ENCODE measurements around the gene CDC42EP5.
"Not testable (repeated sequence)": the region's sequence is repeated elsewhere in the genome, so short reads cannot be mapped to it uniquely, and the experiment has no call there.

Gene CDC42EP5

DNA sequence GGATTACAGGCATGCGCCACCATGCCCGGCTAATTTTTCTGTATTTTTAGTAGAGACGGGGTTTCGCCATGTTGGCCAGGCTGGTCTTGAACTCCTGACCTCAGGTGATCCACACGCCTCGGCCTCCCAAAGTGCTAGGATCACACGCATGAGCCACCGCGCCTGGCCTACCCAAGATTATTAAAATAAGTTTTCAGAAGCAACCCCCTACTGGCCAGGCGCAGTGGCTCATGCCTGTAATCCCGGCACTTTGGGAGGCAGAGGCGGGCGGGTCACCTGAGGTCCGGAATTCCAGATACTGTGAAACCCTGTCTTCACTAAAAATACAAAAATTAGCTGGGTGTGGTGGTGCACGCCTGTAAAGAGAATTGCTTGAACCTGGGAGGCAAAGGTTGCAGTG lies 26.7 kb downstream of the CDC42EP5 start:
- not testable (repeated sequence) for DNase-seq

DNA sequence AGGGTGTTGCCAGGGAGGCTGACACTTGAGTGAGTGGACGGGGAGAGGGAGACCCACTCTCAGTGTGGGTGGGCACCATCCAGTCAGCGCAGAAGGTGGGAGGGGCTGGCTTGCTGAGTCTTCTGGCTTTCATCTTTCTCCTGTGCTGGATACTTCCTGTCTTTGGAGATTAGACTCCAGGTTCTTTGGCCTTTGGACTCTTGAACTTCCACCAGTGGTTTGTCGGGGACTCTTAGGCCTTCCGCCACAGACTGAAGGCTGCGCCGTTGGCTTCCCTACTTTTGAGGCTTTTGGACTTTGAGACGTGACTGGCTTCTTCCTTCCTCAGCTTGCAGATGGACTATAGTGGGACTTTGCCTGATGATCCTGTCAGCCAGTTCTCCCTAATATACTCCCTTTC lies 28.4 kb downstream of the CDC42EP5 start:
- no peak for DNase-seq

DNA sequence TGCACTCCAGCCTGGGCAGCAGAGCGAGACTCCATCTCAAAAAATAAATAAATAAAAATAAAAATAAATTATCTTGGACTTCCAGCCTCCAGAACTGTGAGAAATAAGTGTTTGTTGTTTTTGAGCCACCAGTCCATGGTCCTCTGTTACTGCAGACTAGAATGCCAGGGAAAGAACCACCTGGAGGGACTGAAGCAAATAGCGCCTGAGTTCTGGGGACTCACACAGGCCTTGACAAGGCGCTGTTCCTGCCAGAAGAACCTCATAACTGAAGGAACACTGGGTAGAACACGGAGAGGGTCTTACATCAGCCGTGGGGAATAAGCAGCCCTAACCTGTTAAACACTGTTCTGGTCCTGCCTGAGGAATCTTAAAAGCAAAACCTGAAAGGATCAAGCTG lies 32.5 kb downstream of the CDC42EP5 start:
- DNase-seq = no peak

DNA sequence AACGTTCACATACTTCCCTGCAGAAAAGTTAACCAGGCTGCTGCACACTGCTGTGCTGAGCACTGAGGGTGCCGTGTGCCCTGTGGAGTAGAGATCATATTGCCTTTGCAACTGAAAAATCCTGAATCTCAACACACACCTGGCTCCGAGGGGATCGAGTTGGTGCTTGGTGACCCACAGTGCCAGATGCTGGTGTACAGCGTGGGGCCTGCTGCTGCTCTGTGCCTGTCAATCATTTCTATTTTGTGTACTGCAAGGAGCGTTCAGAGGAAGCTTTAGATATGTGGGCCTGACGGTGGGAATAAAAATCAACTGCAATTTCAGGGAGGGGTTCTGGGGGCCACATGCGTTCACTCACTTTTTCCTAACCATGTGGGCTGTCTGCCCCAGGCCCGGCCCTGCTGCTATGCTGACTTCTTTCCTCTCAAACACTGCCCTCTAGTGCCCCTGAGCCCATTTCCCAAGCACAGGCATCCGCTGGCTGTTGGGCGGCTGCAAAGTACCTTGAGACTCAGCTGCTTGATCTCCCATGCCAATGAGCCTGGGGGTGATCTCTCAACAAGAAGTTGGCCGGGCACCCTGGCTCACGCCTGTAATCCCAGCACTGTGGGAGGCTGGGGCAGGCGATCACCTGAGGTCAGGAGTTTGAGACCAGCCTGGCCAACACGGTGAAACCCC lies 33.8 kb downstream of the CDC42EP5 start:
- DNase-seq = peak; percentile 37

DNA sequence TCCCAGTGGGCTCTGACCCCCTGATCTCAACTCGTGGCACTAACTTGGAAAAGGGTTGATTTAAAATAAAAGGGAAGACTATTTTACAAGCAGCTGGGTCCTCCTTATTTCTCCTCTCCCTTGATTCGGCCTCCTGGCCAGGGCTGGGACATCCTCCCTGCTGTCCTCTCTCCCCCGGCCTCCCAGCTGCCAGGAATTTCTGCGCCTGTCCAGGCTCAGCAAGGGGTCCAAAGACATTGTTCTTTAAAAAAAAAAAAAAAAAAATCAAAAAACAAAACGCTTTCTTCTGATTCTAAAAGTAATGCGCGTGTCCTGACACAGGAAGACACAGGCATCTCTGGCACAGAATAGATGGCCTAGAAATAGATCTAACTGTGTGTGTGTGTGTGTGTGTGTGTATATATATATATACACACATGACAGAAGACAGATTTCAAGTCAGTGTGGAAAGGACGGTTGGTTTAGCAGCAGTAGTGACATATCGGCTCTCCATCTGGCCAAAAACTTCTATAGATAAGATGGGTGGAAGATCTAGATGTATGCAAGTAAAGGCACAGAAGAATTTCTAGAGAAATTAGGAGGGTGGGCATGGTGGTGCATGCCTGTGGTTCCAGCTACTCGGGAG lies 36.4 kb downstream of the CDC42EP5 start:
- no peak for DNase-seq

DNA sequence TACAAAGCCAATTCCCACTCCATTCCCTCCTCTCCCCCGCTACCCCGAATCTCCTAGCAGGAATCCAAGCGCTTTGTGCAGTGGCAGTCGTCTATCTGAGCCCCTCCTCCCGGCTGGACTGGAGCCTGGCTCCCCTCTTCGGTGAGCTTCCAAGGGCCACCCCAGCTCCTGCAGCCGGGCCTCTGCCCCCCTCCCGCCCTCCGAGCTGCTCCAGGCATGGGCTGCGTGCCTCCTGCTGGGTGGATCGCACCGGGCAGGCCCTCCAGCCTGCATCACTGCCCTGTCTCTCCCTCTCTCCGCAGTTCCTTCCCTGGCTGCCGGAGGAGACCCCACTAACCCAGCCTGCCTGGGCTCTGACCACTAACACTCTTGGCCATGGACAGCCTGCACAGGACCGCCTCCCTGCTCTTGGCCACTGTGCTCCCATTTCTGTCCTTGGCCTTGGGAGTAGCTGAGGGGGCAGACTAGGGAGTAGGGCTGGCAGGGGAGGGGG lies 37.0 kb downstream of the CDC42EP5 start:
- no peak for DNase-seq

DNA sequence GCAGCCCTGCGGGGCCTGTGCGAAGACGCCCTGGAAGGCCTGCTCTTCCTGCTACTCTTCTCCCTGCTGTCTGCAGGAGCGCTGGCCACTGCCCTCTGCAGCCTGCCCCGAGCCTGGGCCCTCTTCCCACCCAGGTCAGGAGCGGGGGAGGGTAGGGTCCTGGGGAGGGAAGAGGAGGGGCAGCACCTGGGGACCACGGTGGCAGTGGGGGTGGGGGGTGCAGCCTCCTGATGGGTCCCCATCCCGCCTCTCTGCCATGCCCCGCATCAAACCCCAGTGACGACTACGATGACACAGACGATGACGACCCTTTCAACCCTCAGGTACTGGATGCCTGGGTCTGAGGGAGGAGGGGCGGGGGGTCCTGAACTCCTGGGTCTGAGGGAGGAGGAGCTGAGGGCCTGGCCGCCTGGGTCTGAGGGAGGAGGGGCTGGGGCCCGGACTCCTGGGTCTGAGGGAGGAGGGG lies 37.5 kb downstream of the CDC42EP5 start:
- no peak for DNase-seq

DNA sequence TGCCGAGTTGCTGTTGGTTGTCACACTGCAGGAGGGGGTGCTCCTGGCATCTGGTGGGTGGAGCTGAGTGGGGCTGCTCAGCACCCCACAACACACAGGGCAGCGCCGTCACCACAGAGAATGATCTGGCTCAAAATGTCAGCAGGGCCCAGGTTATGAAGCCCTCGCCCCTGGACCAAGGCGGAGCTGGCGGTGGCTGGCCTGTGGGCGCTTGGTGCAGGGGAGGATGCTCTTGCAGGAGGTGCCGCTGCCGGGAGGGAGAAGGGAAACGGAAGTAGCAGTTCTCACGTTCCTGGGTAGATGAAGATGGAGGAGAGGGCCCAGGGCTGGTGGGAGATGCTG lies 38.3 kb downstream of the CDC42EP5 start:
- DNase-seq = no peak

DNA sequence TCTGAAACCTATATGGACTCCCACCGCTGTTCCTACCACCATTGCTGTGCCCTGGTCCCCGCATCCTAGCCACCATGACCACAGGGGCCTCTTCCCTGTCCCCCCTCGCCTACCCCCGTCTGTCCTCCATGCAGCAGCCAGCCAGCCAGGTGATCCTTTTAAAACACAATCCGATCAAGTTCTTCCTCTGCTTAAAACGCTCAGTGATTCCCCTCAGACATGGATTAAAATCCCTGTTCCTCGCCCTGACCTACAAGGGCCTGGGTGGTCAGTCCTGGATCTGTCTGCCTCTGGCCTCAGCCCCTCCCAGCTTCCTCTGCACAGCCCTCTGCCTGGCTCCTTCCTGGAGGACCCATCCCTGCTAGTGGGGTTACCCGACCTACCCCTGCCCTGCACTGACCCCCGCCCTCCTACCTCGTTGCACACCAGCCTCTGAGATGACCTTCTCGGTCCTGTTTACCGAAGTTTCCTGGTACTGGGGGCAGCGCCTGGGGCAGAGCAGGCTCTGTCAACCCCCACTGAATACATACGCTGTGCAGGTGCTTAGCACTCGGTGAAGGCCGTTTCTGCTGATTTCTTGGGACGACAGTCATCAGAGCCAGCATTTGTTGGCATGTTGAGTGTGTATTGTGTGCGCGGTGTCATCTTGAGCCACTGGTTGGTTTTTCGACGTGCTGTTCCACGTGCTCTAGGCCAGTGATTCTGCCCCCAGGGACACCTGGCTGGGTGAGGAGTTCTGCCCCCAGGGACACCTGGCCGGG lies 38.8 kb downstream of the CDC42EP5 start:
- DNase-seq = no peak

DNA sequence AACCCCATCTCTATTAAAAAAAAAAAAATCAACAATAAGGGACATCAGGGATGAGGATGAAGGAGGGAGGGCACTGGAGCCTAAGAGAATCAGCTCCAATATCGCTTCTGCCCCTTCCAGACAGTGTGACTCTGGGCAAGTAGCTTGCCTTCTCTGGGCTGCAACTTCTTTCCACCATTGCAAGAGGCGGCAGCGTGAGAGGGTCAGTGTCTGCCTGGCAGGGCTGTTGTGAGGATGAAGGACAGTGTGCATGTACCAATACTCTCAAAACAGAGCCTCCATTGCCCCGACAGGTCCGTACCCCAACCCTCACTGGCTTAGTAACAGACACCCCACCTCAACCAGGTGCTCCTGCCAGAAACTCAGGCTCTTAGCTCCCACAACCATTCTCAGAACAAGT lies 39.4 kb downstream of the CDC42EP5 start:
- DNase-seq = no peak

DNA sequence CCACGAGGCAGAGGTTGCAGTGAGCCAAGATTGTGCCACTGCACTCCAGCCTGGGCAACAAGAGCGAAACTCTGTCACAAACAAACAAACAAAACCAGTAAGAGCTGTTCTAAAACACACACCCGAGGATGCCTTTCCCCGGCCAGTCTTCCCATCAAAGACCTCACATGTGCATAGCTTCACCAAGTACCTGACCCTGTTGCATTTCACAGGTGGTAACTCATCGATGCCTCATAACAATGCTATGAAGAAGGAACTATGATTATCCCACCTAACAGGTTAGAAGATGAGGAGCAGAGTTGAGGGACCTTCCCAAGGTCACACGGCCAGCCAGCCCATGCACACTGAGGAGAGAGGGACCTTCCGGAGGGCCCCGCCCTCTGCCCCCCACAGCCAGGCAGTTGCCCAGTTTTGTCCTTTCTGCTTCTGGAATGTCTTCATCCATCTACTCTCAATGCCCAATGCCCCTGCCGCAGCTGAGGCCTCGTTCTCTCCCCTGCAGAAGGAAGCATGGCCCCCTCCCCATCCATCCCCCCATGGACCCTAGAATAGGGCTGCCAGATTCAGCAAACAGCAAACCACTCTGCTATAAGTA lies 40.9 kb downstream of the CDC42EP5 start:
- DNase-seq = no peak

DNA sequence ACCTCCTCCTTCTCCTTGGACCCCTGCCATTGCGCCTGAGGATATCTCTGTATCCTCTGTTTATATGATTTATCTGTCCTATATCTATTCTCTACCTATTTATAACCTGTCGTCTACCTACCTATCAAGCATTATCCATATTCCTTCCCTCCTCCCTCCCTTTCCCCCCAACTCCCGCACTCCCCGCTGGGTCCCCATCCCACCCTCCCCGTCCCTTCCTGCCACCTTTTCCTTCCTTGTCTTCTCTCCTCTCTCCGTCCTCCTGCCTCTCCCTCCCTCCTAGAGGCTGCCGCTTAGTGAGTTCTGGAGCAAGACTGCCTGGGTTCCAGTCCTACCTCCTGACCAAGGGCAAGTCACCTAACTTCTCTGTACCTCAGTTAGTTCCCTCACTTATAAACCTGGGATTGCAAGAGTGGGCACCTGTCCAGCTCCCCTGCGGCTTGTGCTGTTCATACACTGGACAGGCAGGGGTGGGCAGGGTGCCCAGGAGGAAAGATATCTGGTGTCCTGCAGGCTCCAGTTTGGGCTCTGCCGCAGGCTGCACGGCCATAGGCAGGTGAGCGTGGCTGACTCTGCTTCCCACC lies 41.7 kb downstream of the CDC42EP5 start:
- no peak for DNase-seq

DNA sequence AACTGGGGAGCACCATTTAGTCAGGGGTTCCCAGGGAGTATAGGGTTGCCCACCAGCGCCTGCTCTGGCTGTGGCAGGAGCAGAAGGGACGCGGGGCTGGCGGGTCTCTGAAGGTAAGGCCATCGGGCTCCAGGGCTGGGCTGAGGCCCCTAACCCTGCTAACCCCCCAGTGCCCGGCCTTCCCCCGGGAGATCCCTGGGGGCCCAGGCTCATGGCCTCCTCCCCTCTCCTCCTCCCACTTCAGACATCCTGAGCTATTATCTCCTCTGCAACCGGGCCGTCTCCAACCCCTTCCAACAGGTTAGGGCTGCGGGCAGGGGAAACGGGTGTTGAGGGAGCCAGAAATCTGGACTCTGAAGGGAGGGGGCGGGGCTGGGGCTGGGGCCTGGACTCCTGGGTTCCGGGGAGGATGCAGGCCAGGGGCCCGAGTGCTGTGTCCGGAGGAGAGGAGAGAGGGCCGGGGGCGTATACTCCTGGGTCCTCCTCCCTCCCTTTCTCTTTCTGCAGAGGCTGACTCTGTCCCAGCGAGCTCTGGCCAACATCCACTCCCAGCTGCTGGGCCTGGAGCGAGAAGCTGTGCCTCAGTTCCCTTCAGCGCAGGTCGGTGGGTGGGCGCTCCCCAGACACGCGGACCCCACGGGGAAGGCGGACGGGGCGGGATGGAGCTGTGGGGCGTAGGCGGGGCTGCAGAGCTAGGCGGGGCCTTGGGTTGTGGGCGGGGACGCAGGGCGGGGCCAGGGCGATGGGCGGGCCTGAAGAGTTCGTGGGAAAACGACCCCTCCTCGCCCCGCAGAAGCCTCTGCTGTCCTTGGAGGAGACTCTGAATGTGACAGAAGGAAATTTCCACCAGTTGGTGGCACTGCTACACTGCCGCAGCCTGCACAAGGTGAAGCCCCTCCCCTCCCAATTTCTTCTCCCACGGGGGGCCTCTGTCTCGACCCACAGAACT lies 42.5 kb downstream of the CDC42EP5 start:
- DNase-seq = peak; percentile 46

DNA sequence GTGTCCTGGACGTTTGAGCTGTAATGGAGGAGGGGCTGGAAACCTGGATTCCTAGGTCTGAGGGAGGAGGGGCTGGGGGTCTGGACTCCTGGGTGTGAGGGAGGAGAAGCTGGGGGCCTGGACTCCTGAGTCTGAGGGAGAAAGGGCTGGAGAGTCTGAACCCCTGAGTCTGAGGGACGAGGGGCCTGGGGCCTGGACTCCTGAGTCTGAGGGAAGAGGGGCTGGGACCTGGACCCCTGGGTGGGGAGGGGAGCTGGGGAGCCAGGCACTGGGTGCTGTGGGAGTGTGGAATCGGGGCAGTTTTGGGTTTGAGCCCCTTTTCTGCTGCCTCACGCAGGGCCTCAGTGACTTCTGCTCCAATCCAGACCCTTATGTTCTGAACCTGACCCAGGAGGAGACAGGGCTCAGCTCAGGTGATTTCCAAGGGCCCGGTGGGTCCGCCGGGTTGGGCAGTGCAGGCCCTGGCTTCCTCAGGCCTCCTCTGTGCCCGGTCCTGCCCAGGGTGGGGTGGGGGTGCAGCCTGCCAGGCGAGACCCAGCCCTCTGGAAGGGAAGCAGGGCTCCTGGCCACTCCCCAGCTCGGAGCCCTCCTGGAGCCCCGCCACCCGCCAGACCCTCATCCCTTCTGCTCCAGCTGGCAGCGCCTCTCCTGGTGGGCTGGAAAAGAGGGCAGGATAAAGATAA lies 43.4 kb downstream of the CDC42EP5 start:
- DNase-seq = no peak

DNA sequence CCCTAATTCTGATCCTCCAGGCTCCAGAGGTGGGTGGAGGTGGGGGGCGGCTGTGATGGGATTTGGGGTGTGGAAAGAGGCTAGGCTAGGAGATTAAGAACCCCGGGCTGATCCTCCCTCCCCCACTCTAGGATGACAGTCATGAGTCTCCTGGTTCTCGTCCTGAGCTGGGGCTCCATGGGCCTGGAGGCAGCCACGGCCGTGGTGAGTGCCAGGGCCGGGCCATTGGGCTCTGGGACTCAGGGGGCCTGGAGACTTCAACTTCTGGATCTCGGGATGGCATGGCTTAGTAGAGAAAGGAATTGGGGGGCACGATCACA lies 44.0 kb downstream of the CDC42EP5 start:
- no peak for DNase-seq

DNA sequence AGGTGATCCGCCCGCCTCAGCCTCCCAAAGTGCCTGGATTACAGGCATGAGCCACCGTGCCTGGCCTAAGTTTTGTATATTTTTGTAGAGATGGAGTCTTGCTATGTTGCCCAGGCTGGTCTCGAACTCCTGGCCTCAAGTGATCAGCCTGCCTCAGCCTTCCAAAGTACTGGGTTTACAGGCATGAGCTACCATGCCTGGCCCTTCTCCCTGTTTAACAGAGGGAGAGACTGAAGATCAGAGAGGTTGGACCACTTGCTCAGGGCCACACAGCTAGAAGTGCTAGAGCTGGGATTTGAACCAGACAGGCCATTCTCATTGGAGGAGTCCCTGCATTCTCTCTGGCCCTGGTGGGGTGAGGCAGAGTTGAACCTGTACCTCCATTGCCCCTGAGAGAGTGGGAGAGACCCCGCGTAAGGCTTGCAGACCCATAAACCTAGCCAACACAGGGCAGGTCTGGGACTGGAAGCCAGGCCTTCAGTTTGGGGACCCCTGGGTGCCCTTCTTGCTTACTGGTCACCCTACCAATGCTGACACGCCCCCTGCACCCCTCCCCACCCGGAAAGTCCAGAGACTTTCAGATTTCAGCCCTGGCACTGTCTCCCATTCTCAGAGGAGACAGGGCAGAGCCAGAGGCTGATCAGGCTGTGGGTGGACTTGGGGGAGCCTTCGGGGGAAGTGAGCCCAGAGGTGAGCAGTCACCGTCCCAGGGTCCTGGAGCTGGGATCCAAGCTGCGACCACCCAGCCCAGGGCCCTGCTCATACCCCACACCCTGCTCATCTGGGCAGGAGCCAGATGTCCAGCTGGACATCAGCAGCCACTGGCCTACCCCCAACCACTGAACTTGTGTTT lies 44.5 kb downstream of the CDC42EP5 start:
- DNase-seq = no peak

DNA sequence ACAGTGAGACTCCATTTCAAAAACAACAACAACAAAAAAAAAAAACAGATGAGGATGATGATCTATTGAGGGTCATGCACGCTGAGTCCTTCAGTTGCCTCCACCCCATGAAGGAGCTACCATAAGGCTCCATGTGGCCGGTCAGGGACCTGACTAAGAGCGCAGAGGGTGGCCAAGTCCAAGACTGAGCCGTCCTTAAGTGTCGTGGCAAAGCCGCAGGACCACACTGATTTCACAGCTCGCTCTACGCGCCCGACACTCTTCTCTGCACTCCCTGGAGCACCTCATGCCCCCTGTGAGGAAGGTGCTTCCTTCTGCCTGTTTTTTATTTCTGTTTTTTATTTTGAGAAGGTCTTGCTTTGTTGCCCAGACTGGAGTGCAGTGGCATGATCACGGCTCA lies 45.5 kb downstream of the CDC42EP5 start:
- DNase-seq = no peak

DNA sequence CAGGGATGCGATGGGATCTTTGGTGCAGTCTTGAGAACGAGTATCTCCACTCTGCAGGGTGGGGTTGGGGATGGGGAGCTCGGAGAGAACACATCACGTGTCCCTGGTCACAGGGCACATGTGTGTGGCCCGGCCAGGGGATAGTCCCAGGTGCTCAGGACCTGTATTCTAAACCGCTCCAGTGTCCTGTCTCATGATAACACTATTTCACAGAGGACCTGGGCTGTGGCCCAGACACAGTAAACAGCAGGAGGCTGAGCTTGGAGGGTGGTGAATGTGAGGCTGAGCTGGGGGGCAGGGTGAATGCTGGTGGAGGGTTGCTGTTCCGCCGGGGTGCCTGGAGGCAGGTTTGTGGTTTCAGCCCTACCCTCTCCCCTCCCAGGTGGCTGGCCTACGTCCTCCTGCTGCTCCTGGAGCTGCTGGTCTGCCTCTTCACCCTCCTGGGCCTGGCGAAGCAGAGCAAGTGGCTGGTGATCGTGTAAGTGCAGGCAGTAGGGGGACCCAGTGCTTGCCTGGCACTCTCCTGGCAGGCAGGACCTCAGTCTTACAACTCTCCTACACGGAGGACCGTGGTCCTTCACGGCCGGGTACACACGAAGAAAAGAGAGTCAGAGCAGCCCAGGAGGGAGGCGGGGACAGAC lies 46.7 kb downstream of the CDC42EP5 start:
- DNase-seq = no peak

DNA sequence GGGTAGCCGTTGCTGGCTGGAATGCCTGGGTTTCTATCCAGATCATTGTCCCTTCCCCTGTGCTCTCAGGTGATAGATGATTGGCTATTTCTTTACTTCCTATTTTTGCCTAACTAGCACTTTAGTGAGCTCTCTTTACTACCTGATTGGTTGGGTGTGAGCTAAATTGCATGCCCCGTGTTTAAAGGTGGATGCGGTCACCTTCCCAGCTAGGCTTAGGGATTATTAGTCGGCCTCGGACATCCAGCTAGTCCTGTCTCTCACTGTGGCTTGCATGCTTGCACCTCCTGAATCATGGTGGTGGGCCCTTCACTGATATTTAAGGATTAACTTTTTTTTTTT lies 47.7 kb downstream of the CDC42EP5 start:
- DNase-seq = no peak

DNA sequence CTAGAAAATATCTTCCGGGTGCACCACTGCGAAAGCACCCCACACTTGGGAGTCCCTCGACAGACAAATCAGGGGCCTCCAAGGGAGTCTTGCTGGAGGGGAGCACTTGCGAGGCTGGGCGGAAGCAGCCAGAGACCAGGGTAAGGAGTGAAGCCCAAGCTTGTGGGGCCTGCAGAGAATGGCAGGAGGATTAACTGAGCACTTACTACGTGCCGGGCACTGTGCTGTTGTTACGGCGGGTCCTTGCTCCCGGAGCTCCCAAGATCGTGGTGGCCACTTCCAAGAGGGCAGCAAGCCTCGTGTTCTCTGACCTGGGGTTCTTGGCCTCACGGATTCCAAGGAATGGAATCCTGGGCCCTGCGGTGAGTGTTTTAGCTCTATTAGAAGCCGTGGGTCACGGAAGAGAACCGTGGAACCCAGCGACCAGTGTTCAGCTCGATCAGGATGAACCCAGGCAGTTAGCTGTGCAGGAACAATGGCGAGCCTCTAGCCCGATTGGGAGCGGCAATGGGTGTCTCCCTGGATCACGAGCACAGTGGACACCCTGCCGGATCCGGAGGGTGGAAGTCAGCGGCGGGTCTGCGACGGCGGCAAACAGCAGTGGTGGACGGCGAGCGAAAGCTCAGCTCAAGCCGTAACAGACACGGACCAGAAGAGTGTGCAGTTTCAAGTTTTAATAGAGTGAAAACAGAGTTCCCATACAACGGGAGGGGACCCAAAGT lies 48.3 kb downstream of the CDC42EP5 start:
- no peak for DNase-seq
